Hepatocyte (in vitro differentiated cells): ENCODE measurements around the gene MGLL. TPM values are rescaled to one million over a fixed set of nuclear protein-coding genes. Genes with fewer than 3 reads are reported as not detected.
"Not testable (repeated sequence)": the region's sequence is repeated elsewhere in the genome, so short reads cannot be mapped to it uniquely, and the experiment has no call there.

Experiments used
- DNase-seq: peaks from one replicate; pipeline ENCODE4 v3.0.0-alpha.2; 2016; ENCODE audit warnings: low spot score
- H2AFZ ChIP-seq: fragments of 200-600 bp; sonication (generic); 2 replicates; pipeline ENCODE4 v1.6.0; 2016; ENCODE audit warnings: antibody characterized with exemption, mild to moderate bottlenecking
- H3K27ac ChIP-seq: fragments of 200-600 bp; sonication (generic); 2 replicates; pipeline ENCODE4 v1.5.1; 2016; ENCODE audit warnings: mild to moderate bottlenecking
- H3K27me3 ChIP-seq: fragments of 200-600 bp; sonication (generic); 2 replicates; pipeline ENCODE4 v1.6.1; 2016
- H3K36me3 ChIP-seq: fragments of 200-600 bp; sonication (generic); replicated peaks from 2 replicates; pipeline ENCODE4 v1.5.1; 2016; ENCODE audit warnings: low read depth; ENCODE audit not compliant: insufficient read depth
- H3K4me1 ChIP-seq: fragments of 200-600 bp; sonication (generic); 2 replicates; pipeline ENCODE4 v1.5.1; 2016; ENCODE audit warnings: mild to moderate bottlenecking, moderate library complexity; ENCODE audit not compliant: insufficient read depth
- H3K4me2 ChIP-seq: fragments of 200-600 bp; sonication (generic); 2 replicates; pipeline ENCODE4 v1.6.0; 2016
- H3K4me3 ChIP-seq: fragments of 200-600 bp; sonication (generic); 2 replicates; pipeline ENCODE4 v1.5.1; 2016; ENCODE audit warnings: mild to moderate bottlenecking
- H3K79me2 ChIP-seq: fragments of 200-600 bp; sonication (generic); 2 replicates; pipeline ENCODE4 v1.6.0; 2017; ENCODE audit warnings: mild to moderate bottlenecking
- H3K9me2 ChIP-seq: fragments of 200-600 bp; sonication (generic); replicated peaks from 2 replicates; pipeline ENCODE4 v1.6.0; 2017; ENCODE audit warnings: mild to moderate bottlenecking; ENCODE audit not compliant: insufficient read depth
- H3K9me3 ChIP-seq: fragments of 200-600 bp; sonication (generic); 2 replicates; pipeline ENCODE4 v1.5.1; 2016; ENCODE audit warnings: low read depth, mild to moderate bottlenecking
- H4K20me1 ChIP-seq: fragments of 200-600 bp; sonication (generic); 2 replicates; pipeline ENCODE4 v1.6.0; 2016; ENCODE audit warnings: mild to moderate bottlenecking; ENCODE audit not compliant: insufficient read depth, poor library complexity, severe bottlenecking
- EZH2 ChIP-seq: fragments of 200-600 bp; sonication (generic); IDR thresholded peaks from 2 replicates; pipeline ENCODE4 v1.6.1; 2016; ENCODE audit warnings: antibody characterized with exemption, mild to moderate bottlenecking, borderline replicate concordance
- EZH2phosphoT487 ChIP-seq: fragments of 200-600 bp; sonication (generic); IDR thresholded peaks from one replicate; pipeline ENCODE4 v1.6.1; 2018; ENCODE audit warnings: antibody characterized with exemption, mild to moderate bottlenecking, low read depth, moderate library complexity; ENCODE audit not compliant: unreplicated experiment, severe bottlenecking
- WGBS: methylation state at CpG from one replicate; pipeline ENCODE4 v1.1.6; 2016; ENCODE audit warnings: low lambda C conversion rate; ENCODE audit errors: missing lambda C conversion rate; 5-methylcytosine and 5-hydroxymethylcytosine counted together
- polyA plus RNA-seq: library from polyadenylated mRNA; unstranded; fragments of >200 nt; fragmentation: Nextera tagmentation; extraction: Ambion mirVana; gene quantifications from 2 replicates; pipeline ENCODE4 v1.2.1, GENCODE V29; 2016
- total RNA-seq: library from RNA; depleted of rRNA; stranded (reverse); fragments of >200 nt; gene quantifications from 2 replicates; pipeline ENCODE4 v1.2.3, GENCODE V29; 2014
- TF ChIP-seq, protein P1 (sequence below): fragments of 200-600 bp; sonication (generic); IDR thresholded peaks from 2 replicates; pipeline ENCODE4 v1.5.1; 2016; ENCODE audit warnings: antibody characterized with exemption, mild to moderate bottlenecking; ENCODE audit not compliant: poor library complexity

MGLL gene
- total and polyA plus RNA-seq, 2 experiments from 2014 or later = 7.3 to 21.4 TPM

DNA sequence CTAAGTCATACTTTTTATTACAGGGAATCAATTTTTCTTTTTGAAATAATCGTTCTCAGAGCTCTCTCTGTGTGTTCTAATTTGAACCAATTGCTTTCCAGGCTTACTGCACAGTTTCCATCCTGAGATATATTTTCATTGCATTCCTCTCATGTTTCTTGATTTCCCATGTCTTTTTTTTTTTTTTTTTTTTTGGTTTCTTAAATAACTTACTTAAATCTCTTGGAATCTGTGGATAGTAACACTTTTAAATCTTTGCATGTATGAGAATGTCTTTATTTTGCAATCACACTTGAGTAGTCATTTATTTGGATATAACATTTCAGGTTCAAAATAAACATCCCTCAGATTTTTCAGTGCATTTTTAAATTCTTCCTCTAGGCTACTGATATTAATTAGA lies 164.1 kb downstream of the MGLL start:
- Histone ChIP-seq H4K20me1 (no peaks in the 10 kb centered on the region), H3K27ac (no peak overlapping the region), H3K9me2 (no peaks in the 10 kb centered on the region), H2AFZ (no peak overlapping the region), H3K79me2 (no peaks in the 10 kb centered on the region), H3K9me3 (no peaks in the 10 kb centered on the region), H3K36me3 (no peaks in the 10 kb centered on the region), H3K4me3 (no peak overlapping the region), H3K4me2 (no peak overlapping the region), H3K27me3 (no peaks in the 10 kb centered on the region), H3K4me1 (no peaks in the 10 kb centered on the region)
- no peak for DNase-seq
- TF ChIP-seq EZH2 (no peak), EZH2phosphoT487 (no peak)
- TF ChIP-seq, protein P1, sequence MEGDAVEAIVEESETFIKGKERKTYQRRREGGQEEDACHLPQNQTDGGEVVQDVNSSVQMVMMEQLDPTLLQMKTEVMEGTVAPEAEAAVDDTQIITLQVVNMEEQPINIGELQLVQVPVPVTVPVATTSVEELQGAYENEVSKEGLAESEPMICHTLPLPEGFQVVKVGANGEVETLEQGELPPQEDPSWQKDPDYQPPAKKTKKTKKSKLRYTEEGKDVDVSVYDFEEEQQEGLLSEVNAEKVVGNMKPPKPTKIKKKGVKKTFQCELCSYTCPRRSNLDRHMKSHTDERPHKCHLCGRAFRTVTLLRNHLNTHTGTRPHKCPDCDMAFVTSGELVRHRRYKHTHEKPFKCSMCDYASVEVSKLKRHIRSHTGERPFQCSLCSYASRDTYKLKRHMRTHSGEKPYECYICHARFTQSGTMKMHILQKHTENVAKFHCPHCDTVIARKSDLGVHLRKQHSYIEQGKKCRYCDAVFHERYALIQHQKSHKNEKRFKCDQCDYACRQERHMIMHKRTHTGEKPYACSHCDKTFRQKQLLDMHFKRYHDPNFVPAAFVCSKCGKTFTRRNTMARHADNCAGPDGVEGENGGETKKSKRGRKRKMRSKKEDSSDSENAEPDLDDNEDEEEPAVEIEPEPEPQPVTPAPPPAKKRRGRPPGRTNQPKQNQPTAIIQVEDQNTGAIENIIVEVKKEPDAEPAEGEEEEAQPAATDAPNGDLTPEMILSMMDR = no peak
- 74% methylated on average over 1 of the region's 1 CpG for WGBS

DNA sequence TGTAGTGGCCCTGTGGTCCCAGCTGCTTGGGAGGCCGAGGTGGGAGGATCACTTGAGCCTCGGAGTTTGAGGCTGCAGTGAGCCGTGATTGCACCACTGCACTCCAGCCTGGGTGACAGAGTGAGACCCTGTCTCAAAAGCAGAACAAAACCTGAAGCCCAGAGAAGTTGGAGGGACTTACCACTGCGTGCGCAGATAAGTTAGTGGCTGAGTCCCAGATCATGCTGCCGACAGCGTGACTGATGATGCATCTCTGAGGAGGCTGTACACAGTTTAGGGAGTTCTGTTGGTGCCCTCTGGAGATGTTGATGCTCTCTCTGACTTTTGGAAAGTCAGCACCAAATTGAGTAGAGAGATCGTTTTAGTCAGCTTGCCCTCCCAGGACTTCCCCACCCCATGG lies 165.4 kb downstream of the MGLL start:
- no peaks in the 10 kb centered on the region for H3K4me1 ChIP-seq
- no peaks in the 10 kb centered on the region for H3K79me2 ChIP-seq

DNA sequence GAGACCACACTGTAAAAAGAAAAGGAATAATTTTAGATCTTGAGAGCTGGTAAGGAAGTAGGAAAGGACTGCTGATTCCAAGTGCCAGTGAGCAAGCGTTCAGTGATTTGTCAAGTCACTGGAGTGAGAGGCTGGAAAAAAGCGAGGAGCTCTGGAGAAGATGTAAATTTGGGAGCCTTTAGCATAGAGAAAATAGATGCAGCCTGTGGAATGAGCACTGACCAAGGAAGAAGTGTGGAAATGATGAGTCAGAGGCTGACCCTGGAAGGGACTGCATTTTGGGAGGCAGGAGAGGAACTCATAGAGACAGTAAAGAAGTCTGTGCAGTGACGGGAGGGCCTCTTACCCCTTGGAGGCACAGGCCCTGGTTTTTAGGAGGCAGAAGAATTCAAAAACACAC lies 166.7 kb downstream of the MGLL start:
- H4K20me1 ChIP-seq = no peaks in the 10 kb centered on the region
- H3K4me3 ChIP-seq = no peak overlapping the region
- H2AFZ ChIP-seq = no peak overlapping the region
- 73% methylated on average over 3 of the region's 3 CpGs for WGBS
- no peaks in the 10 kb centered on the region for H3K36me3 ChIP-seq
- H3K27ac ChIP-seq = no peak overlapping the region
- H3K79me2 ChIP-seq = no peaks in the 10 kb centered on the region
- H3K4me1 ChIP-seq = no peaks in the 10 kb centered on the region
- H3K27me3 ChIP-seq = no peaks in the 10 kb centered on the region
- H3K9me2 ChIP-seq = no peaks in the 10 kb centered on the region
- no peak for DNase-seq
- no peaks in the 10 kb centered on the region for H3K9me3 ChIP-seq
- H3K4me2 ChIP-seq = no peak overlapping the region
- no peak for TF ChIP-seq EZH2
- no peak for TF ChIP-seq EZH2phosphoT487
- TF ChIP-seq, protein P1 = no peak

More for the DNA sequence above, 165.4 kb downstream of the MGLL start:
- no peaks in the 10 kb centered on the region for H4K20me1 ChIP-seq
- H2AFZ ChIP-seq = no peak overlapping the region
- H3K4me3 ChIP-seq = no peak overlapping the region
- DNase-seq = no peak
- no peaks in the 10 kb centered on the region for H3K36me3 ChIP-seq
- H3K27me3 ChIP-seq = no peaks in the 10 kb centered on the region
- H3K27ac ChIP-seq = no peak overlapping the region
- H3K9me2 ChIP-seq = no peaks in the 10 kb centered on the region
- no peaks in the 10 kb centered on the region for H3K9me3 ChIP-seq
- no peak overlapping the region for H3K4me2 ChIP-seq
- WGBS = 98% methylated on average over 8 of the region's 8 CpGs
- TF ChIP-seq EZH2phosphoT487 = no peak
- TF ChIP-seq, protein P1 = no peak
- TF ChIP-seq EZH2 = no peak

DNA sequence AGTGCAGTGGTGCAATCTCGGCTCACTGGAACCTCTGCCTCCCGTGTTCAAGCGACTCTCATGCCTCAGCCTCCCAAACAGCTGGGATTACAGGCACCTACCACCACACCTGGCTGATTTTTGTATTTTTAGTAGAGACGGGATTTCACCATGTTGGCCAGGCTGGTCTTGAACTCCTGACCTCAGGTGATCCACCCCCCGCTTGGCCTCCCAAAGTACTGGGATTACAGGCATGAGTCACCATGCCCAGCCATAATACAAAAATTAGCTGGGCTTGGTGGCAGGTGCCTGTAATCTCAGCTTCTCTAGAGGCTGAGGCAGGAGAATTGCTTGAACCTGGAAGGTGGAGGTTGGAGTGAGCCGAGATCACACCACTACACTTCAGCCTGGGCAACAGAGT lies 167.3 kb downstream of the MGLL start:
- H3K4me1 ChIP-seq, H3K4me3 ChIP-seq, H3K79me2 ChIP-seq, H4K20me1 ChIP-seq, H3K27ac ChIP-seq, H3K27me3 ChIP-seq, H3K9me3 ChIP-seq, H3K36me3 ChIP-seq, DNase-seq, H3K4me2 ChIP-seq, H2AFZ ChIP-seq, H3K9me2 ChIP-seq: not testable (repeated sequence)
- WGBS = 93% methylated on average over 6 of the region's 6 CpGs
